IMR-90 (cell line): Measurements from ENCODE around the gene RASGRP1. TPM values are rescaled to one million over a fixed set of nuclear protein-coding genes. Genes with fewer than 3 reads are reported as not detected.

Experiments used
- ATAC-seq: fragments of 200-7000 bp; cut with Tn5 transposase; 2 replicates; pipeline ENCODE4 v1.9.1; 2020; ENCODE audit warnings: low read depth, mild to moderate bottlenecking, moderate library complexity
- BruUV-seq: library from RNA; stranded (reverse); fragments of 400-500 nt; replicated peaks from 2 replicates; lab custom pipeline; 2021; lab: Mats Ljungman, UMichigan
- CTCF ChIA-PET: fragments of 300-600 bp; formaldehyde crosslinking; extraction: SDS; loops from one replicate; lab custom pipeline; 2021; ENCODE audit warnings: antibody characterized with exemption; lab: Yijun Ruan, JAX
- POLR2A ChIA-PET: fragments of 300-600 bp; sonication (Branson Sonifier 250); formaldehyde crosslinking; loops from one replicate; lab custom pipeline; 2022; ENCODE audit warnings: antibody characterized with exemption; ENCODE audit not compliant: unreplicated experiment; lab: Charles Lee
- DNase-seq: peaks from one replicate; pipeline ENCODE4 v3.0.0; 2013
- H2AFZ ChIP-seq: replicated peaks from 2 replicates; pipeline ENCODE3; 2013; ENCODE audit warnings: low read length, mild to moderate bottlenecking; ENCODE audit not compliant: poor library complexity
- H2AK5ac ChIP-seq: 2 replicates; pipeline ENCODE4 v1.6.1; 2013; ENCODE audit warnings: low read depth, low read length, inconsistent platforms
- H2AK9ac ChIP-seq: replicated peaks from 2 replicates; pipeline ENCODE3; 2013; ENCODE audit warnings: mild to moderate bottlenecking, low read depth, low read length, moderate library complexity; ENCODE audit not compliant: poor library complexity
- H2BK120ac ChIP-seq: 2 replicates; pipeline ENCODE4 v1.6.1; 2013; ENCODE audit warnings: low read depth, low read length, inconsistent platforms
- H2BK15ac ChIP-seq: 3 replicates; pipeline ENCODE4 v1.6.1; 2013; ENCODE audit warnings: low read depth, low read length, inconsistent platforms
- H2BK20ac ChIP-seq: 2 replicates; pipeline ENCODE4 v1.6.1; 2013; ENCODE audit warnings: low read depth, mild to moderate bottlenecking, inconsistent platforms, low read length, moderate library complexity
- H2BK5ac ChIP-seq: 2 replicates; pipeline ENCODE4 v1.6.1; 2013; ENCODE audit warnings: mild to moderate bottlenecking, low read depth, low read length, inconsistent platforms; ENCODE audit not compliant: poor library complexity, severe bottlenecking
- H3K14ac ChIP-seq: replicated peaks from 2 replicates; pipeline ENCODE4 v1.6.1; 2013; ENCODE audit warnings: low read depth, low read length, inconsistent platforms
- H3K18ac ChIP-seq: 2 replicates; pipeline ENCODE4 v1.6.1; 2013; ENCODE audit warnings: low read depth, low read length, control low read depth
- H3K23ac ChIP-seq: 2 replicates; pipeline ENCODE4 v1.6.1; 2013; ENCODE audit warnings: low read depth, low read length, inconsistent platforms
- H3K27ac ChIP-seq: 2 replicates; pipeline ENCODE4 v1.5.1; 2013; ENCODE audit warnings: mild to moderate bottlenecking, control low read depth, low read length; ENCODE audit not compliant: insufficient read depth
- H3K27me3 ChIP-seq: 2 replicates; pipeline ENCODE4 v1.6.1; 2013; ENCODE audit warnings: low read length; ENCODE audit not compliant: control insufficient read depth, insufficient read depth
- H3K36me3 ChIP-seq: 2 replicates; pipeline ENCODE4 v1.6.1; 2013; ENCODE audit warnings: low read length, mixed read lengths; ENCODE audit not compliant: control insufficient read depth, insufficient read depth
- H3K4ac ChIP-seq: 2 replicates; pipeline ENCODE4 v1.6.1; 2013; ENCODE audit warnings: low read depth, low read length, inconsistent platforms
- H3K4me1 ChIP-seq: 2 replicates; pipeline ENCODE4 v1.6.1; 2013; ENCODE audit warnings: low read length, mixed read lengths; ENCODE audit not compliant: control insufficient read depth, insufficient read depth
- H3K4me2 ChIP-seq: 2 replicates; pipeline ENCODE4 v1.6.1; 2013; ENCODE audit warnings: low read depth, mild to moderate bottlenecking, control low read depth, low read length, moderate library complexity
- H3K4me3 ChIP-seq: 2 replicates; pipeline ENCODE4 v1.5.1; 2013; ENCODE audit warnings: low read depth, mild to moderate bottlenecking, control low read depth, low read length, moderate library complexity; ENCODE audit not compliant: insufficient read depth
- H3K56ac ChIP-seq: 2 replicates; pipeline ENCODE4 v1.6.1; 2013; ENCODE audit warnings: low read length, inconsistent platforms; ENCODE audit not compliant: insufficient read depth; ENCODE audit errors: extremely low read depth
- H3K79me1 ChIP-seq, 2 experiments: 2 replicates each; pipeline ENCODE4 v1.6.1; 2013; ENCODE audit warnings: low read length in 2 of 2, inconsistent platforms in 1 of 2, low read depth in 1 of 2
- H3K9ac ChIP-seq: 2 replicates; pipeline ENCODE4 v1.6.1; 2013; ENCODE audit warnings: low read depth, low read length, control low read depth
- H3K9me1 ChIP-seq: 2 replicates; pipeline ENCODE4 v1.6.1; 2013; ENCODE audit warnings: low read length, inconsistent platforms; ENCODE audit not compliant: insufficient read depth
- H3K9me3 ChIP-seq: 2 replicates; pipeline ENCODE4 v1.6.1; 2013; ENCODE audit warnings: low read length; ENCODE audit not compliant: control insufficient read depth, insufficient read depth
- H4K20me1 ChIP-seq: 2 replicates; pipeline ENCODE4 v1.6.1; 2013; ENCODE audit warnings: low read length, inconsistent platforms; ENCODE audit not compliant: insufficient read depth
- H4K5ac ChIP-seq: 2 replicates; pipeline ENCODE4 v1.6.1; 2013; ENCODE audit warnings: mild to moderate bottlenecking, low read depth, low read length, control low read depth
- H4K8ac ChIP-seq, 2 experiments: 2 replicates each; pipeline ENCODE4 v1.6.1; 2013; ENCODE audit warnings: low read depth in 2 of 2, low read length in 2 of 2, control low read depth in 1 of 2, inconsistent platforms in 1 of 2
- H4K91ac ChIP-seq: 2 replicates; pipeline ENCODE4 v1.6.1; 2013; ENCODE audit warnings: low read depth, low read length, inconsistent platforms; ENCODE audit not compliant: insufficient read depth
- CHD1 ChIP-seq: IDR thresholded peaks from 2 replicates; pipeline ENCODE4 v1.6.1; 2012; ENCODE audit warnings: low read depth, low read length, improper control_type of control experiment
- FOS ChIP-seq: fragments of 150-350 bp; IDR thresholded peaks from 2 replicates; pipeline ENCODE4 v1.6.1; 2016; ENCODE audit warnings: low read depth, low read length
- MAFK ChIP-seq: IDR thresholded peaks from 2 replicates; pipeline ENCODE4 v1.6.1; 2012; ENCODE audit warnings: low read depth, low read length, improper control_type of control experiment
- NFE2L2 ChIP-seq: fragments of 150-350 bp; IDR thresholded peaks from 2 replicates; pipeline ENCODE4 v1.6.1; 2016; ENCODE audit warnings: low read depth, mild to moderate bottlenecking, low read length
- POLR2A ChIP-seq: IDR thresholded peaks from 2 replicates; pipeline ENCODE4 v1.6.1; 2012; ENCODE audit warnings: mild to moderate bottlenecking, low read depth, low read length
- WGBS, 2 experiments: methylation state at CpG; one replicate each; pipeline versions ENCODE4 v1.1.5 to v1.1.7; 2013; ENCODE audit warnings: missing lambda C conversion rate in 2 of 2; ENCODE audit not compliant: insufficient read length in 1 of 2; ENCODE audit errors: extremely low coverage in 2 of 2; 5-methylcytosine and 5-hydroxymethylcytosine counted together
- dilution Hi-C: fragments of 300-500 bp; cut with HindIII; formaldehyde crosslinking; loops from one replicate; pipeline ENCODE4 v1.14.3; 2018; ENCODE audit warnings: low sequenced_read_pairs; ENCODE audit not compliant: unreplicated experiment
- in situ Hi-C: fragments of 300-500 bp; cut with MboI; formaldehyde crosslinking; loops from 3 replicates; pipeline ENCODE4 v1.14.3; 2019; ENCODE audit warnings: low sequenced_read_pairs, inconsistent platforms, mixed read lengths
- intact Hi-C: fragments of 100-400 bp; cut with micrococcal nuclease; formaldehyde crosslinking; loops from 2 replicates; pipeline ENCODE4 v1.10.0; 2022
- polyA plus RNA-seq, 3 experiments: library from polyadenylated mRNA; depleted of rRNA; stranded (reverse); fragments of >200 nt; gene quantifications; 2 replicates each; pipeline ENCODE4 v1.2.3, GENCODE V29; 2012; ENCODE audit warnings: low replicate concordance in 1 of 3
- total RNA-seq: library from RNA; depleted of rRNA; stranded (reverse); fragments of >200 nt; gene quantifications from 2 replicates; pipeline ENCODE4 v1.2.3, GENCODE V29; 2012

The RASGRP1 gene
- total and polyA plus RNA-seq, 2 of the 4 experiments (the other 2 are of a cell fraction): 1.4 to 3.2 TPM

- Histone ChIP-seq H2BK5ac (no peak overlapping the region), H3K23ac (no peak overlapping the region), H3K18ac (no peak overlapping the region), H3K79me1 (no peaks in the 10 kb centered on the region), H2AFZ (no peak overlapping the region), H3K56ac (no peak overlapping the region), H3K4me1 (no peaks in the 10 kb centered on the region), H2AK5ac (no peak overlapping the region), H3K27me3 (peaks cover 59% of the 10 kb centered on the region), H3K4me3 (no peak overlapping the region), H3K9me1 (no peaks in the 10 kb centered on the region), H3K36me3 (no peaks in the 10 kb centered on the region), H3K4ac (no peak overlapping the region), H2BK20ac (no peak overlapping the region), H4K20me1 (no peaks in the 10 kb centered on the region), H2AK9ac (no peak overlapping the region), H3K27ac (no peak overlapping the region), H3K9ac (no peak overlapping the region), H2BK15ac (no peak overlapping the region), H4K5ac (no peak overlapping the region), H3K4me2 (no peak overlapping the region), H4K91ac (no peak overlapping the region), H3K9me3 (no peaks in the 10 kb centered on the region; the same call in 1 of the 2 replicates), H4K8ac (no peak overlapping the region), H3K14ac (no peak overlapping the region), H2BK120ac (no peak overlapping the region)
- intact Hi-C loops: no loop called here
- dilution Hi-C loops: no loop called here
- in situ Hi-C loops: no loop called here
- no peak for TF ChIP-seq POLR2A
- no peak for TF ChIP-seq CHD1
- TF ChIP-seq MAFK: 0 out of 2 replicates have a peak, but pooled peaks have one; percentile 26
- no peak for TF ChIP-seq NFE2L2
- no peak for TF ChIP-seq FOS
- ATAC-seq (no peak), DNase-seq (no peak)
- ChIA-PET CTCF (no interaction called here), POLR2A (no interaction called here)
- WGBS, 2 experiments: 78% methylated on average over 3 of the region's 6 CpGs; no CpG with 5 or more reads in 1 of the 2 experiments
- no TSS peak for BruUV-seq
Measured at GRCh38 chr15:38612159-38612863, 47.7 kb upstream of the RASGRP1 start.
